NT2/D1 (cell line): ENCODE measurements around the gene IQCK.

Experiments
- SUZ12 ChIP-seq: IDR thresholded peaks from 2 replicates; pipeline ENCODE4 v1.6.1; 2011; ENCODE audit not compliant: insufficient read length, insufficient read depth; ENCODE audit errors: extremely low read depth
- YY1 ChIP-seq: IDR thresholded peaks from 2 replicates; pipeline ENCODE4 v1.6.1; 2011; ENCODE audit not compliant: insufficient read length, insufficient read depth
- ZNF274 ChIP-seq: IDR thresholded peaks from 2 replicates; pipeline ENCODE4 v1.6.1; 2011; ENCODE audit warnings: mild to moderate bottlenecking, low read depth, low read length

GRCh38 chr16:19817122-19817521 is 99.1 kb downstream of the IQCK start:
- TF ChIP-seq SUZ12 (no peak), YY1 (no peak), ZNF274 (no peak)
